A549 (cell line): ENCODE measurements around the gene SFTPB. TPM values are rescaled to one million over a fixed set of nuclear protein-coding genes. Genes with fewer than 3 reads are reported as not detected.
A peak's percentile ranks its signal among the peaks of the same experiment; 100 is the strongest.

Experiments
- ATAC-seq, 2 experiments: fragments of 200-7000 bp in 1 of 2; fragments of >200 bp in 1 of 2; cut with Nextera tagmentation in 1 of 2; cut with Tn5 transposase in 1 of 2; 3 replicates each; pipeline versions ENCODE4 v1.8.0 to v1.9.1; 2018 to 2020; ENCODE audit warnings: mild to moderate bottlenecking in 1 of 2, moderate library complexity in 1 of 2
- CTCF ChIA-PET: fragments of 300-600 bp; sonication (Branson Sonifier 250); formaldehyde crosslinking; extraction: SDS; loops from one replicate; lab custom pipeline; 2021; ENCODE audit warnings: antibody characterized with exemption, inconsistent platforms; lab: Yijun Ruan, JAX
- POLR2A ChIA-PET: fragments of 350-600 bp; formaldehyde crosslinking; extraction: SDS; loops from one replicate; lab custom pipeline; 2021; ENCODE audit warnings: antibody characterized with exemption, inconsistent platforms; lab: Yijun Ruan, JAX
- DNase-seq, 2 experiments: peaks; one replicate each; pipeline versions ENCODE4 v3.0.0 to v3.0.0-alpha.2; 2011 to 2016; ENCODE audit warnings: low read depth in 1 of 2, low spot score in 1 of 2
- FAIRE-seq: peaks from 2 replicates; lab custom pipeline; 2011; peaks lifted over from hg19 to GRCh38; lab: Jason Lieb, UNC
- H3K27ac ChIP-seq, 2 experiments: fragments of >200 bp; sonication (Bioruptor Twin); formaldehyde crosslinking; 3 replicates each; pipeline ENCODE4 v1.5.1; 2016 to 2017
- H3K4me1 ChIP-seq: fragments of >200 bp; sonication (Bioruptor Twin); formaldehyde crosslinking; 3 replicates; pipeline ENCODE4 v1.6.1; 2016
- H3K4me2 ChIP-seq: fragments of >200 bp; sonication (Bioruptor Twin); formaldehyde crosslinking; 3 replicates; pipeline ENCODE4 v1.6.1; 2016
- H3K4me3 ChIP-seq: fragments of >200 bp; sonication (Bioruptor Twin); formaldehyde crosslinking; 3 replicates; pipeline ENCODE4 v1.5.1; 2016
- H3K9me3 ChIP-seq: fragments of >200 bp; sonication (Bioruptor Twin); formaldehyde crosslinking; 3 replicates; pipeline ENCODE4 v1.6.1; 2016
- CBX2 ChIP-seq: fragments of 200-600 bp; sonication (generic); IDR thresholded peaks from 2 replicates; pipeline ENCODE4 v1.6.1; 2016; ENCODE audit warnings: low read depth, mild to moderate bottlenecking, borderline replicate concordance
- CEBPB ChIP-seq, 2 experiments: fragments of >200 bp in 1 of 2; sonication (Bioruptor Twin) in 1 of 2; formaldehyde crosslinking in 1 of 2; IDR thresholded peaks; 2 replicates each; pipeline ENCODE4 v1.6.1; 2012 to 2016
- EP300 ChIP-seq, 2 experiments: fragments of >200 bp; sonication (Bioruptor Twin); formaldehyde crosslinking; IDR thresholded peaks; 2 replicates in 1 of 2; 3 replicates in 1 of 2; pipeline ENCODE4 v1.6.1; 2016 to 2017
- FOSB ChIP-seq: fragments of 250-450 bp; sonication (Bioruptor Pico); IDR thresholded peaks from 2 replicates; pipeline ENCODE4 v1.5.0; 2020; ENCODE audit warnings: mild to moderate bottlenecking, moderate library complexity
- FOXS1 ChIP-seq: fragments of 250-450 bp; sonication (Bioruptor Pico); IDR thresholded peaks from 2 replicates; pipeline ENCODE4 v1.5.0; 2020; ENCODE audit warnings: mild to moderate bottlenecking, moderate library complexity
- HDAC2 ChIP-seq: fragments of 200-600 bp; sonication (generic); IDR thresholded peaks from 2 replicates; pipeline ENCODE4 v1.6.1; 2016
- HOXA7 ChIP-seq: fragments of 250-450 bp; sonication (Bioruptor Pico); IDR thresholded peaks from 2 replicates; pipeline ENCODE4 v1.5.0; 2020; ENCODE audit warnings: mild to moderate bottlenecking, moderate library complexity
- HOXB13 ChIP-seq: fragments of 250-450 bp; sonication (Bioruptor Pico); IDR thresholded peaks from 2 replicates; pipeline ENCODE4 v1.5.0; 2020; ENCODE audit warnings: low read depth, mild to moderate bottlenecking, moderate library complexity
- HOXB5 ChIP-seq: fragments of 250-450 bp; sonication (Bioruptor Pico); IDR thresholded peaks from 2 replicates; pipeline ENCODE4 v1.5.0; 2020; ENCODE audit warnings: mild to moderate bottlenecking, moderate library complexity
- JUNB ChIP-seq: fragments of >200 bp; sonication (Bioruptor Twin); formaldehyde crosslinking; IDR thresholded peaks from 2 replicates; pipeline ENCODE4 v1.6.1; 2016
- MAFK ChIP-seq: fragments of 450-650 bp; IDR thresholded peaks from 2 replicates; pipeline ENCODE4 v1.6.1; 2014; ENCODE audit not compliant: partially characterized antibody
- MAZ ChIP-seq: fragments of 150-350 bp; IDR thresholded peaks from 2 replicates; pipeline ENCODE4 v1.6.1; 2014; ENCODE audit warnings: antibody characterized with exemption, low read depth, low read length, borderline replicate concordance
- NFE2L2 ChIP-seq: fragments of 150-350 bp; conservative IDR thresholded peaks from 2 replicates; pipeline ENCODE4 v1.6.1; 2014; ENCODE audit warnings: low read length
- PHF8 ChIP-seq: fragments of 200-600 bp; sonication (generic); IDR thresholded peaks from 2 replicates; pipeline ENCODE4 v1.6.1; 2016; ENCODE audit warnings: low read depth, mild to moderate bottlenecking, antibody characterized with exemption, moderate library complexity, borderline replicate concordance
- RARB ChIP-seq: fragments of 250-450 bp; sonication (Bioruptor Pico); IDR thresholded peaks from 2 replicates; pipeline ENCODE4 v1.8.0; 2021; ENCODE audit warnings: mild to moderate bottlenecking, moderate library complexity
- RNF2 ChIP-seq: fragments of 200-600 bp; sonication (generic); IDR thresholded peaks from 2 replicates; pipeline ENCODE4 v1.6.1; 2016; ENCODE audit warnings: low read depth, mild to moderate bottlenecking, antibody characterized with exemption, moderate library complexity, borderline replicate concordance
- SREBF2 ChIP-seq: fragments of 450-650 bp; IDR thresholded peaks from 2 replicates; pipeline ENCODE4 v1.6.1; 2014; ENCODE audit warnings: mild to moderate bottlenecking, moderate library complexity
- TP53 ChIP-seq: fragments of 250-450 bp; sonication (Bioruptor Pico); IDR thresholded peaks from 2 replicates; pipeline ENCODE4 v1.5.0; 2021; ENCODE audit warnings: mild to moderate bottlenecking, moderate library complexity
- ZFP36 ChIP-seq: fragments of 450-650 bp; IDR thresholded peaks from 2 replicates; pipeline ENCODE4 v1.6.1; 2014; ENCODE audit warnings: borderline replicate concordance; ENCODE audit not compliant: partially characterized antibody
- ZNF302 ChIP-seq: fragments of 250-450 bp; sonication (Bioruptor Pico); IDR thresholded peaks from 2 replicates; pipeline ENCODE4 v1.9.0; 2021; ENCODE audit warnings: inconsistent platforms, mild to moderate bottlenecking, moderate library complexity
- WGBS: methylation state at CpG from one replicate; pipeline ENCODE4 v1.1.6; 2017; ENCODE audit errors: missing lambda C conversion rate; 5-methylcytosine and 5-hydroxymethylcytosine counted together
- polyA plus RNA-seq, 4 experiments: library from polyadenylated mRNA; depleted of rRNA in 3 of 4; stranded (reverse); fragments of >200 nt; fragmentation: RNase III in 1 of 4; extraction: RNeasy Plus Mini Kit Qiagen cat#74134 plus additional on column Dnase treatment in 1 of 4; gene quantifications; 2 replicates in 3 of 4; 3 replicates in 1 of 4; pipeline ENCODE4 v1.2.3, GENCODE V29; 2011 to 2017
- TF ChIP-seq, protein P1 (sequence below): fragments of 250-450 bp; sonication (Bioruptor Pico); IDR thresholded peaks from 2 replicates; pipeline ENCODE4 v1.5.0; 2020; ENCODE audit warnings: low read depth, mild to moderate bottlenecking, moderate library complexity
- TF ChIP-seq, protein P2 (sequence below): fragments of 200-600 bp; sonication (generic); IDR thresholded peaks from 2 replicates; pipeline ENCODE4 v1.6.1; 2016; ENCODE audit warnings: antibody characterized with exemption, mild to moderate bottlenecking, moderate library complexity
- TF ChIP-seq, protein P3 (sequence below): fragments of >200 bp; sonication (Bioruptor Twin); formaldehyde crosslinking; IDR thresholded peaks from 3 replicates; pipeline ENCODE4 v1.6.1; 2016
- TF ChIP-seq, protein P4 (sequence below): IDR thresholded peaks from 2 replicates; pipeline ENCODE4 v1.6.1; 2012
- TF ChIP-seq, protein P5 (sequence below): fragments of >200 bp; sonication (Bioruptor Twin); formaldehyde crosslinking; IDR thresholded peaks from 2 replicates; pipeline ENCODE4 v1.6.1; 2016

SFTPB gene
- polyA plus RNA-seq, 2 of the 4 experiments (the other 2 are of a cell fraction): not detected

DNA sequence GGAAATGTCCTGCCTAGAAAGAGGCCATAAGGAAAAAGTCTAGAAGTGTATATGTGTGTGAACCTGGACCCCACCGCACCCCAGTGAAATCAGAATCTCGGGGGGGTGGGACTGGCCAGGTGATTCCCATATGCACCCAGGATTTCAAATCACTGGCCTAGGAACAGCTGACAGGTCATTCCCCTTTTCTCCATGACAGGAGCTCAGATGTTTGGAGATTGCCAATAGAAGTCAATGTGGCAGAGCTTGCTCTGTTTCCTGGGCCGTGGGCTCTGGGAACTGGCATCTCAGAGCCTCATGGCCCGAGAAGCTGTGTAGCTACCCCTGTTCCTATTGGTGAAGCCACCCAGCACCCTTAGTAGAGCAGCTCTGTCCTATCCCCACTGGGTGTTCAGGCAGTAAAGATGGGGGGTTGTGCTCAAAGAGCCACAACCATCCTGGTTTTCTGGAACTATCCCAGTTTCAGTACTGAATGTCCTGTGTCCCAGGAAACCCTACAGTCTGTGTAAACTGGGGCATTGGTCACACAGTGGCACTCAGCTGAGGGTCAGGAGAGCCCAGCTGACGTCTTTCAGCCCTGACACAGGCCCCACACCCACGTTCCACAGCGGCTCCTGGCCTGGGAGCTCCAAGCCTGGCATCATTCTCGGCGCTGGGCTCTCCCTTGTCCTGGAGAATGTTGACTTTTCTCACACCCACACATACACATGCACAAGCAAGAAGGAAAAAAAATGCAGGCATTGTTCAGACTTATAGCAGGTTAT, 45.0 kb upstream of the SFTPB start:
- peaks cover 16% of the 10 kb centered on the region; the same call in 2 of the 3 replicates for H3K4me1 ChIP-seq
- FAIRE-seq (no peak), DNase-seq (peak in 1 of 2 experiments; percentile 54), ATAC-seq (peak; percentile 35 to 43; a peak in 3 of 6 replicates)
- 48% methylated on average over 9 of the region's 9 CpGs for WGBS
- peak overlapping the region; percentile 20; the same call in 1 of the 3 replicates for H3K4me2 ChIP-seq
- no peak overlapping the region for H3K4me3 ChIP-seq
- ChIA-PET POLR2A (no interaction called here), CTCF (interaction anchor here (0.7 to 16.3 kb wide), 14 partner anchors 9 to 366 kb away, joined by 3 to 241 read pairs (median 10); partner anchors contain the start of gene GNLY)
- TF ChIP-seq MAZ (no peak), RARB (CRISPR knock-in tag) (no peak), RNF2 (no peak), FOXS1 (CRISPR knock-in tag) (no peak), HOXA7 (CRISPR knock-in tag) (no peak), HOXB5 (CRISPR knock-in tag) (no peak)
- TF ChIP-seq, protein P1, sequence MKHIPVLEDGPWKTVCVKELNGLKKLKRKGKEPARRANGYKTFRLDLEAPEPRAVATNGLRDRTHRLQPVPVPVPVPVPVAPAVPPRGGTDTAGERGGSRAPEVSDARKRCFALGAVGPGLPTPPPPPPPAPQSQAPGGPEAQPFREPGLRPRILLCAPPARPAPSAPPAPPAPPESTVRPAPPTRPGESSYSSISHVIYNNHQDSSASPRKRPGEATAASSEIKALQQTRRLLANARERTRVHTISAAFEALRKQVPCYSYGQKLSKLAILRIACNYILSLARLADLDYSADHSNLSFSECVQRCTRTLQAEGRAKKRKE (CRISPR knock-in tag): no peak
- no peaks in the 10 kb centered on the region for H3K9me3 ChIP-seq
- peak overlapping the region; percentile 11 to 68; a peak in 2 of 6 replicates for H3K27ac ChIP-seq

GRCh38 chr2:85712336-85712735, 44.3 kb upstream of the SFTPB start:
- TF ChIP-seq JUNB (no peak), ZFP36 (no peak), ZNF302 (no peak), RNF2 (no peak), MAFK (no peak), HOXB13 (no peak)
- TF ChIP-seq, protein P2, sequence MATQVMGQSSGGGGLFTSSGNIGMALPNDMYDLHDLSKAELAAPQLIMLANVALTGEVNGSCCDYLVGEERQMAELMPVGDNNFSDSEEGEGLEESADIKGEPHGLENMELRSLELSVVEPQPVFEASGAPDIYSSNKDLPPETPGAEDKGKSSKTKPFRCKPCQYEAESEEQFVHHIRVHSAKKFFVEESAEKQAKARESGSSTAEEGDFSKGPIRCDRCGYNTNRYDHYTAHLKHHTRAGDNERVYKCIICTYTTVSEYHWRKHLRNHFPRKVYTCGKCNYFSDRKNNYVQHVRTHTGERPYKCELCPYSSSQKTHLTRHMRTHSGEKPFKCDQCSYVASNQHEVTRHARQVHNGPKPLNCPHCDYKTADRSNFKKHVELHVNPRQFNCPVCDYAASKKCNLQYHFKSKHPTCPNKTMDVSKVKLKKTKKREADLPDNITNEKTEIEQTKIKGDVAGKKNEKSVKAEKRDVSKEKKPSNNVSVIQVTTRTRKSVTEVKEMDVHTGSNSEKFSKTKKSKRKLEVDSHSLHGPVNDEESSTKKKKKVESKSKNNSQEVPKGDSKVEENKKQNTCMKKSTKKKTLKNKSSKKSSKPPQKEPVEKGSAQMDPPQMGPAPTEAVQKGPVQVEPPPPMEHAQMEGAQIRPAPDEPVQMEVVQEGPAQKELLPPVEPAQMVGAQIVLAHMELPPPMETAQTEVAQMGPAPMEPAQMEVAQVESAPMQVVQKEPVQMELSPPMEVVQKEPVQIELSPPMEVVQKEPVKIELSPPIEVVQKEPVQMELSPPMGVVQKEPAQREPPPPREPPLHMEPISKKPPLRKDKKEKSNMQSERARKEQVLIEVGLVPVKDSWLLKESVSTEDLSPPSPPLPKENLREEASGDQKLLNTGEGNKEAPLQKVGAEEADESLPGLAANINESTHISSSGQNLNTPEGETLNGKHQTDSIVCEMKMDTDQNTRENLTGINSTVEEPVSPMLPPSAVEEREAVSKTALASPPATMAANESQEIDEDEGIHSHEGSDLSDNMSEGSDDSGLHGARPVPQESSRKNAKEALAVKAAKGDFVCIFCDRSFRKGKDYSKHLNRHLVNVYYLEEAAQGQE: no peak
- FAIRE-seq: no peak
- Histone ChIP-seq H3K4me1 (peaks cover 23% of the 10 kb centered on the region), H3K27ac (peak overlapping the region in 1 of 2 experiments; percentile 68; a peak in 1 of 6 replicates), H3K9me3 (no peaks in the 10 kb centered on the region), H3K4me3 (no peak overlapping the region), H3K4me2 (no peak overlapping the region)
- WGBS: 85% methylated on average over 15 of the region's 15 CpGs
- ATAC-seq: no peak
- POLR2A ChIA-PET: no interaction called here
- DNase-seq: no peak
- CTCF ChIA-PET: interaction anchor here (0.8 to 16.3 kb wide), 15 partner anchors 10 to 367 kb away, joined by 3 to 241 read pairs (median 8); partner anchors contain the start of gene GNLY

DNA sequence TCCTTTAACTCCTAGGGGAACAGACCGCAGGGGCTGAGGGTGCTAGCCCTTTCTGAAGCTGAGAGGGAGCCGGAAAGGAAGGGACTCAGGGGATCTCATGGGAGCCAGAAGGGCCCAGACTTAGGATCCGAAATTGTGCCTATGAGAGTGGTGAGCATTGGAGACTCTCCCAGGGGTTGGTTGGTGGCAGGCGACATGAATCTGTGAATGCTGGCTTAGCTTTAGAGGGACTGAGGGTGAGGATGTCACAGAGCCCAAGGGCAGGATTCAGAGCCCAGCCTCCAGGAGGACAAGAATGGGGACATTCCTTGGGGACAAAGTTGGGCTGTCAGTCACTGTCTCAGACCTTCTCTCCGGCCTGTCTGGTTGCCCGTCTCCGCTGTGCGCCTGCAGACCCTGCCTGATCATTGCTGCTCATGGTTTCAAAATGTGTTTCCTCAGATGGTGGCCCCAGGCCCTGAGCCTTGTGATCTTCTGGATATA, 43.6 kb upstream of the SFTPB start:
- Histone ChIP-seq H3K4me1 (peaks cover 30% of the 10 kb centered on the region), H3K4me2 (no peak overlapping the region), H3K27ac (peak overlapping the region; percentile 5 to 84; a peak in 1 of 6 replicates), H3K9me3 (no peaks in the 10 kb centered on the region), H3K4me3 (no peak overlapping the region)
- POLR2A ChIA-PET: no interaction called here
- FAIRE-seq: no peak
- DNase-seq: no peak
- ATAC-seq: no peak
- 94% methylated on average over 8 of the region's 8 CpGs for WGBS
- CTCF ChIA-PET: interaction anchor here (0.8 to 16.3 kb wide), 11 partner anchors 13 to 368 kb away, joined by 3 to 241 read pairs (median 8); partner anchors contain the start of gene GNLY
- no peak for TF ChIP-seq SREBF2
- TF ChIP-seq TP53 (CRISPR knock-in tag): no peak
- no peak for TF ChIP-seq MAFK
- TF ChIP-seq, protein P3, sequence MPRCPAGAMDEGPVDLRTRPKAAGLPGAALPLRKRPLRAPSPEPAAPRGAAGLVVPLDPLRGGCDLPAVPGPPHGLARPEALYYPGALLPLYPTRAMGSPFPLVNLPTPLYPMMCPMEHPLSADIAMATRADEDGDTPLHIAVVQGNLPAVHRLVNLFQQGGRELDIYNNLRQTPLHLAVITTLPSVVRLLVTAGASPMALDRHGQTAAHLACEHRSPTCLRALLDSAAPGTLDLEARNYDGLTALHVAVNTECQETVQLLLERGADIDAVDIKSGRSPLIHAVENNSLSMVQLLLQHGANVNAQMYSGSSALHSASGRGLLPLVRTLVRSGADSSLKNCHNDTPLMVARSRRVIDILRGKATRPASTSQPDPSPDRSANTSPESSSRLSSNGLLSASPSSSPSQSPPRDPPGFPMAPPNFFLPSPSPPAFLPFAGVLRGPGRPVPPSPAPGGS: no peak
- TF ChIP-seq HDAC2: no peak
- TF ChIP-seq, protein P4, sequence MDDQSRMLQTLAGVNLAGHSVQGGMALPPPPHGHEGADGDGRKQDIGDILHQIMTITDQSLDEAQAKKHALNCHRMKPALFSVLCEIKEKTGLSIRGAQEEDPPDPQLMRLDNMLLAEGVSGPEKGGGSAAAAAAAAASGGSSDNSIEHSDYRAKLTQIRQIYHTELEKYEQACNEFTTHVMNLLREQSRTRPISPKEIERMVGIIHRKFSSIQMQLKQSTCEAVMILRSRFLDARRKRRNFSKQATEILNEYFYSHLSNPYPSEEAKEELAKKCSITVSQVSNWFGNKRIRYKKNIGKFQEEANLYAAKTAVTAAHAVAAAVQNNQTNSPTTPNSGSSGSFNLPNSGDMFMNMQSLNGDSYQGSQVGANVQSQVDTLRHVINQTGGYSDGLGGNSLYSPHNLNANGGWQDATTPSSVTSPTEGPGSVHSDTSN: no peak
- no peak for TF ChIP-seq MAZ
- TF ChIP-seq CEBPB (IDR thresholded peaks at IDR 0.05): no peak
- no peak for TF ChIP-seq NFE2L2
- TF ChIP-seq, protein P5, sequence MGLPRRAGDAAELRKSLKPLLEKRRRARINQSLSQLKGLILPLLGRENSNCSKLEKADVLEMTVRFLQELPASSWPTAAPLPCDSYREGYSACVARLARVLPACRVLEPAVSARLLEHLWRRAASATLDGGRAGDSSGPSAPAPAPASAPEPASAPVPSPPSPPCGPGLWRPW: no peak
- TF ChIP-seq FOXS1 (CRISPR knock-in tag): no peak
- no peak for TF ChIP-seq CBX2
- no peak for TF ChIP-seq EP300 (IDR thresholded peaks at IDR 0.05)
- no peak for TF ChIP-seq PHF8
- TF ChIP-seq FOSB (CRISPR knock-in tag): no peak
